ENCODE measurements around the gene MYL9.
"Not testable (repeated sequence)": the region's sequence is repeated elsewhere in the genome, so short reads cannot be mapped to it uniquely, and the experiment has no call there.

The MYL9 gene

DNA sequence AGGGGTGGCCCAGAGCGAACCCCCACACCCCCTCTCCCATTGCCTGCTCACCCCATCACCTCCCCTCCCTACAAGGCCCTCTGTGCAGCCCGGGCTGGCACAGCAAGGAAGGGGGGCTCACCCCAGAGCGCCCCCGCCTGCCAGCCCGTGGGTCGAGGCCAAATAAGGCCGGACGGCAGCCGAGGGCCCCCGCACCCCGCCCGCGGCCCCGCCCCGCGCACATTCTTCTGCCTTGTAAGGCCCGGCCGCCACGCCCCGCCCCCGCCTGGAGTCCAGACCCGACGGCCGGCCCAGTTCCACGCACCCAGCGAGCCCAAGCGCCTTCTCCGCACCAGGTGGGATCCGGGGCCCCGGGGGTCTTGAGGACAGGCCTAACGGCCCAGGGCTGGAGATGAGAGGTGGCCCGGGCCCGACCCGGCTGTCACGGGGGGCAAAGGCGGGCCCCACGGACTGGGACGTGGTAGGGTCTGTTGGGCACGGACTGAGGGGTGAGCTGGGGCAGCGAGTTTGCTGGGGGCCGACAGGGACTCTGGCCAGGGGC is at the start of gene MYL9:
Gene MYL9, plus strand, starts transcription at position 293 of the 541 bp plus-strand sequence. CDS start 3,366 bp downstream, outside the sequence.
- DNase-seq (ENCODE audit: low spot score): no peak

DNA sequence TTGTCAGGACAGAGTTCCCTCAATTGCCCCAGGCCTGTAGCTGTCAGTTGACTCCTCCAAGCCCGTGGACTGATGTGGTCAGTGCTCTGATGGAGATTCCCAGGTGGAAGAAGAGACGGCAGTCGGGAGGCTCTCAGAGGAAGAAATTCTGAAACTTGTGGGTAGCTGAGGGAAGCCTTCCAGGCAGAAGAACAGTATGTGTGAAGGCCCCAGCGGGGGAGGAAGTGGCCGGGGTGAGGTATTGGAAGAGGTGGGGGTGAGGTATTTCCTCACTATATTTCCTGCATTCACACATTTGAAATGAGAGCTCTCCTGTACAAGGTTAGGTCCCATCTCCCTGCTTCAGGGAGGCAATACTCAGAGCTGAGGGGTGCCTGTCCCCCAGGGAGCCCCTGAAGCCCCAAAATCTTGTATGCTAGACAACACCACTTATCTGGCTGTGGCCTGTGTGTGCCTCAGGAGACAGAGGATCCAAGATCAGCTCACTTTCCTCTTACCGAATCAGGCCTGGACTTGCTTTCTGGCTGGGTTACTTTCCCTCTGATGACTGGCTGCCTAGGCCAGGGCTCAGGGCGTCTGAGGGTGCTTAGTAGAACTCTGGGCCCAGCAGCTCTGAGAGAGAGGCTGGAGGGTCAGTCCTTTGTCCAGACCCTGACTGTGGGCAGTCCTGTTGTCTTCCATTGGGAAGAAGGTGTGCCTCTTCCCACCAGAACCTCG is 49.3 kb upstream of the MYL9 start:
- DNase-seq (ENCODE audit: low spot score): no peak

DNA sequence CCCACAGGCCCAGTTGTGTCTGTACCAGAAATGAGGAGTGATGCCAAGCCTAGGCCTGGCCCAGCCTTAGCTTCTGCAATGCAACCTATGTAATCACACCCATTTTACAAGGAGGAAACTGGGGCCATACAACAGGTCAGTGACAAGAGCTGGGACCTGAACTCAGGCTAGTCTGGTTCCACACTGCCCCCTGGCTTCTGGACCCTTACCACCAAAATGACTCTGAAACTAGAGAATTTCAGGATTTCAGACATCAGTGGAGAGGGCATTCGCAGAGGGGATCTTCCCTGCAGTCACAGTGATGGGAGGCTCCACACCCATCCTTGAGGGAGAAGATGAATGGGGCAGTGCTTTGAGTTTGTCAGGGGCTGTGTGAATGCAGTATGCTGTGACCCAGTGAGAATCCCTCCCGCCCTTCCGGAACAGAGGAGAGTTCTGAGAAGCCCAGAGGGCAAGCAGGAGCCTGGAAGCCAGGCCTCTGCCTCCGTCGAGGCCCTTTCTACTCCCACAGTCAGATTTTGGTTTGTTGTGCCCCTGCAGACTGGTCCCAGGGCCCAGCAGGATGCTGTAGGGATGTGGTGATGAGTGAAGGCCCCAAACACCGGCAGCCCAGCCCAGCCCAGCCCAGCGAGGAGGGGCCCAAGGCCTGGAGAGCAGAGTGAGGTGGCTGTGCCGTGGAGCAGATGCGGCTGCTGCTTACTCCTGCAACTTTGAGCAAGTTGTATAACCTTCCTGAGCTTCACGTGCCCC is 48.1 kb upstream of the MYL9 start:
- no peak for DNase-seq (ENCODE audit: low spot score)

DNA sequence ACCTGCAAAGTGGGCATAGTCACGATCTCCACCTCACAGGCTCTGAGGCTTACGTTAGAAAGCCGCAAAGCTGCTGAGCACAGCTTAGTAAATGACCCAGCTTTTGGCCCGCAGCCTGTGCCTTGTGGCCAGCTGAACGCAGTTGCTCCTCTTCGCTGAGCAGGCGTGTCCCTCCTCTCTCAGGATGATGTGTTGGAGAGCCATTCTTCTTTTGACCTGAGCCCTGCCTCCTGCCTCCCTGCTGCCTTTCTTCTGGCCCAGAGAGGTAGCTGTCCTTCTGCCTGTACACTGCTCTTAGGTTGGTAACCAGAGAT is 47.6 kb upstream of the MYL9 start:
- DNase-seq (ENCODE audit: low spot score): peak; percentile 33

DNA sequence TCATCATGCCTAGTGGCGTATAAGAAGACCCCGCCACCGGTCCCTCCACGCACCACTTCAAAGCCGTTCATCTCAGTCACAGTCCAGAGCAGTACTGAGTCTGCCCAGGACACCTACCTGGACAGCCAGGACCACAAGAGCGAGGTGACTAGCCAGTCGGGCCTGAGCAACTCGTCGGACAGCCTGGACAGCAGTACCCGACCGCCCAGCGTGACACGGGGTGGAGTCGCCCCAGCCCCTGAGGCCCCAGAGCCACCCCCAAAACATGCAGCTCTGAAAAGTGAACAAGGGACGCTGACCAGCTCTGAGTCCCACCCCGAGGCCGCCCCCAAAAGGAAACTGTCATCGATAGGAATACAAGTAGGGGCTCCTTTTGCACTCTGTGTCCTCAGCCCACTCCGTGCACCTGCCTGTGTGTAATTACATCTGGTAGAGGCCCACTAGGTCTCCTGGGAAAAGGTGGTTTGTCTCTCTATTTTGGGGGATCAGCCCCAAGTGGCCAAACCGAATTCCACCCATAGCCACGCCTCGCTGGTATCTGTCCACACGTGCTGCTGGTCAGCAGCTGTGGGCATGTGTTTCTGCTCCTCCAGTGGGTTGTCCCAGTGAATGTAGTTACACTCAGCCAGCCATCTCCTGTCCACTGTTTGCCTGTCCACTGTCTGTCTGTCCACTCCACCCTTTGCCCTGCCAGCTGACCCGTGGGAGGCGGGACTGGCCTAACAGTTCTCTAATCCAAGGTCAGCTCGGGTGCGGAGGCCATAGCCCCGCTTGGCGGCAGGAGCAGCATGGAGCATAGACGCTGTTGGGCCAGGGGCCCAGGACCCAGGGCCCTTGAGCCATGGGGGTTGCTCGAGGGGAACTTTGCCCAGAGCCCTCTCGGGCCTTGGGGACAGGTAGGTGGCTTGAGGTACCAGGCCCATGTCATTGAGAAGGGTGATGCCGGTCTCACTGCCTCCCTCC is 44.3 kb upstream of the MYL9 start:
- no peak for DNase-seq (ENCODE audit: low spot score)

DNA sequence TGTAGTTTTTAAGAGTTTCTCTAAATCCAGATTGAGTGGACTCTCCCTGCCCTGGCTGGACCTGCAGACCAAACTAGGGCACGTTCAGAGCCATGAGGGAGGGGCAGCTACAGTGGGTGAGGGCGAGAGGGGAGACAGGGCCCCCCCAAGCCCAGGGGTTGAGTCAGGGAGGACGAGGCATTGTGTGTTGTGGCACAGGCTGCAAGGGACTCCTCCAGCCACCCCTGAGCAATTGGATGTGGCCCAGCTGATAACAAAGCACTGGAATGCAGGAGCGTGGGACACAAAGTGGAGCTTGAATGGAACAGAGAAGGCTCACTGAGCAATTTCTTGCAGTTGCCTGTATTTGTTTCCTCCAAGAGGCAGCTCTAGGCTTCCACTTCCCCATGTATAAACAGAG is 43.5 kb upstream of the MYL9 start:
- DNase-seq (ENCODE audit: low spot score): no peak

DNA sequence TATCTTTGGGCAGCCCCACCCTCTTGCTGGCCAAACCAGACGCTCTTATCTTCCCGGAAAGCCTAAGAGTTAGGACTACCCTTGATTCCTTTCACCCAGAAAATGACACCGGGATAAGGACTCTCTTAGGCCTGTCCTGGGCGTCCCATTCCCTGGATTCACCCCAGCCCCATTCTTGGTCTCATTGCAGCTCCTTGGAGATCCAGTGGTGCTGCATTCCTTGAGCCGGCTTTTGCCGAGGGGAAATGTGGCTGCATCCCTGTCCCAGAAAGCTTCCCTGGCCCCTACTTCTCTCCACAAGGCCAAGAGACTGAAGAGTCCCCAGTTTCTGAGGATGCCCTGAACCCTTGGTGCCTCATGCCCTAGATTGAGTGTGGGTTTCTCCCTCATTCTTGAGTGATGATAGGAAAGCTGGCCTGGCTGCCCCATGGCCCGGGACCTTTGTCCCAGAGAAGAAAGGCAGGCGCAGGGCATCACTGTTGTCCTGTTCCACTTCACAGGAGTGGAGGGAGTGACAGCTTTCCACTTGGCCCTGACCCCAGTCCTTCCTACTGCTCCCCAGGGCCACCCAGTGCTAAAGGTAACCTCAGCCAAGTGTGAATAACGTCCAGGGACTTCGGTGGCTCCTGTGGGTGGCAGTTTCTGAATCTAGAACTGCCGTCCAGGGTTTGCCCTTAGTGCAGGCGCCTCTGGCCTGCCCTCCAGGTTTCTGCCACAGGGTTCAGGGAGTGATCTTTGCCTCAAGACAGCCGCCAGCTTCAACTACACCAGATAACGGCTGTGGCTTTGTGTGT is 42.7 kb upstream of the MYL9 start:
- no peak for DNase-seq (ENCODE audit: low spot score)

DNA sequence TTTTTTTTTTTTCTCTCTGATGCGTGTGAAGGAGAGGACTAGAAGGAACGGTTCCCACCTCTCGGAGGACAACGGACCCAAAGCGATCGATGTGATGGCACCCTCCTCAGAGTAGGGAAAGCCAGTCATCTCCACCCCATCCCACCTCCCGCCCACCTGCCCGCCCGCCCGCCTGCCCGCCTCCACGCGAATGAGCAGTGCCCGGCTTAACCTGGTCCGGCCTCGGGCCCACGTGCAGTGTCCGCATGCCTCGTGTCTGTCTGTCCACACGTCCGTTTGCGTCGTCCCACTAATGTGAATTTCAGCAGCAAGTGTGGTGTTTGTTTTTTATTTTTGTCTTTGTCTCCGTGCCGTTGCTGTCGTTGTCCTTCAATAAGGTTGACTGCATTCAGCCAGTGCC is 42.1 kb upstream of the MYL9 start:
- no peak for DNase-seq (ENCODE audit: low spot score)

DNA sequence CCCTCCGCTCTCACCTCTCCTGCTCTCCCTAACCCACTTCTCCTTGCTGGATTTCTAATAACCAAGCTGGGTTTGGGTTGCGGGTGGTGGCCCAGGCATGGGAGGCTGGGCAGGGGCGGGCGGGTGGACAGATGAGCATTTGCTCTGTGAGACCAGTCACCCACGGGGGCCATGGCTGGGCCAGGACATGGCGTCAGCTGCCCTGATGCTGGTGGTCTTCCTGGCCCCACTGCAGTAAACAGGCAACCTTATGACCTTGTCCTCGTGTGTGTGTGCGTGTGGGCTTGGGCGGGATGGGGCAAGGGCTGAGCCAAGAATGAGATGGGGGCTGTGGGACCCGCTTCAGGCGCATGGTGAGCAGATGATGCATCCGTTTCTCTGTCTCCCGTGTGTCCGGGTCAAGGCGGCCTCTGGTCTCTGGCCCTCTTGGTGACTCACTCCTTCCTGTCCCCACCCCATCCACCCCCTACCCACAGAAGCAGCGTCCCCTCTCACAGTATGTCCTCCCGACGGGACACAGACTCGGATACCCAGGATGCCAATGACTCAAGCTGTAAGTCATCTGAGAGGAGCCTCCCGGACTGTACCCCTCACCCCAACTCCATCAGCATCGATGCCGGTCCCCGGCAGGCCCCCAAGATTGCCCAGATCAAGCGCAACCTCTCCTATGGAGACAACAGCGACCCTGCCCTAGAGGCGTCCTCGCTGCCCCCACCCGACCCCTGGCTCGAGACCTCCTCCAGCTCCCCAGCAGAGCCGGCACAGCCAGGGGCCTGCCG is 41.4 kb upstream of the MYL9 start:
- no peak for DNase-seq (ENCODE audit: low spot score)

DNA sequence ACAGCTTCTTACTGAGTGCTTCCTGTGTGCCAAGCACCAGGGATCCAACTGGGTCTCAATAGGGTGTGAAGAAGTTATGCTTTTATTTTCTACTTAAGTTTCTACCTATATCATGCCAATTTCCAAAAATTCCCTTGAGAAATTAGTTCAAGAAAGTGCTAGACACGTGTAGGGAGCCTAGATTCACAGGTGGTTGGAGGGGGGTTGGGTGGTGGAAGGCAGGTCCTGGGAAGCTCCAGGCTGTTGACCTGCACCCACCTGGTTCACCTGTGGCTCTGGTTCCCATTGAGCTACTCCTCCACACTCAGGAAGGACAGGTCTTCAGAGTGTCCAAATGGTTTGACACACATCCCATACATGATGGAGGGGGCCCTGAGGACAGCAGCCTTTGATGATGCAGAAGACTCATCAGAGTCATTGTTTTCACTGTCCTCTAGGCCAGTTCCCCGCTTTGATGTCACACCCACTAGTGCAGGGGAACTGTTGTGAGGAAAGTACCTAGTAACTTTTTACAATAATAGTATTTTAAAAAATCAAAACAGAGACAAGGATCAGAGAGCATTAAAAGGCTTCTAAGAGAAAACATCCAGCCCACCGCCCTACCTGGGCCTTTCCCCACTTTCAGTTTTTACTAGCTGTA is 39.8 kb upstream of the MYL9 start:
- DNase-seq (ENCODE audit: low spot score): no peak

DNA sequence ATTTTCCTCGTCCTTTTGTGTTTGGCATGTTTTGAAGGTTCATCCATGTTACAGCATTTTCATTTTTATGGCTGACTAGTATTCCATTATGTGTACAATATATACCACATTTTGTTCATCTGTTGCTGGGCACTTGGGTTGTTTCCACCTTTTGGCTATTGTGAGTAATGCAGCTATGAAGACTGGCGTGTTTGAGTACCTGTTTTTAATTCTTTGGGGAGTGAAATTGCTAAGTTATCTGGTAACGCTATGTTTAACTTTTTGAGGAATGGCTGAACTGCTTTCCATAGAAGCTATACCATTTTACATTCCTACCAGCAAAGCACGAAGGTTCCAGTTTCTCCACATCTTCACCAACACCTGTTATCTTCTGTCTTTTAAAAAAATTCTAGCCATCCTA is 37.0 kb upstream of the MYL9 start:
- DNase-seq (ENCODE audit: low spot score): no peak

DNA sequence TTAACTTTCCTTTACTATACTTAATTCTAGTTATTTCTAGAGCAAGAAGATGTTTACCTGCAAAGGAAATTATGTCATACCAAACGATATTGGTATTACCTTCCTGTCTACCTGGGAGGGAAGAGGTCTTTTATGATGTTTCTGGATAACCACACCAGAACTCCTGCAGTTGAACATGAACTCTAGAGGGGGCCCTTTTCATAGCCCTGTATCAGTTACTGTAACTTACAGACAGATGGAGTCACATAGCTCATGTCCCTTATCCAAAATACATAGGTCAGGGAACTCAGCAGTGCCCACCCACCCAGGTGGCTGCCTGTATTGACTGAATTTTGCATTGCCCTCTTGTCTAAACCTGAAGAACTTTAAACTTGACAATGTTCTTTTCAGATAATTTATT is 35.1 kb upstream of the MYL9 start:
- DNase-seq (ENCODE audit: low spot score): no peak

DNA sequence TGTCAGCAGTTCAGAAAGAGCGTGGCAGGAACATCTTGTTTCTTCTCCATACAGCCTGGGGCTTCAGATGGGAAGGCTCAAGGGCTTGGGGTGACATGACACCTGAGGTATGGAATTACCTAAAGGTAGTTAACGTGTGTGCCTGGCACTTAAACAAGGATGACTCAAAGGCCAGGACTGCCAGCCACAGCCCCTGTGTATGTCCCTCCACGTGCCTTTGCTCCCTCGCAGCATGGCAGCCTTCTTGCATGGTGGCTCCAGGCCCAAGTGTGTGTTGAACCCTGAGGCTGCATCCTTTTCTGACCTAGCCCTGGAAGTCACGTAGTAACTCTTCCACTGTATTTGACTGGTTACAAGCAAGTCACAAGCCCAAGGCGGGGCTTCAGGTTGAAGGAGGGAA is 33.6 kb upstream of the MYL9 start:
- DNase-seq (ENCODE audit: low spot score): no peak

DNA sequence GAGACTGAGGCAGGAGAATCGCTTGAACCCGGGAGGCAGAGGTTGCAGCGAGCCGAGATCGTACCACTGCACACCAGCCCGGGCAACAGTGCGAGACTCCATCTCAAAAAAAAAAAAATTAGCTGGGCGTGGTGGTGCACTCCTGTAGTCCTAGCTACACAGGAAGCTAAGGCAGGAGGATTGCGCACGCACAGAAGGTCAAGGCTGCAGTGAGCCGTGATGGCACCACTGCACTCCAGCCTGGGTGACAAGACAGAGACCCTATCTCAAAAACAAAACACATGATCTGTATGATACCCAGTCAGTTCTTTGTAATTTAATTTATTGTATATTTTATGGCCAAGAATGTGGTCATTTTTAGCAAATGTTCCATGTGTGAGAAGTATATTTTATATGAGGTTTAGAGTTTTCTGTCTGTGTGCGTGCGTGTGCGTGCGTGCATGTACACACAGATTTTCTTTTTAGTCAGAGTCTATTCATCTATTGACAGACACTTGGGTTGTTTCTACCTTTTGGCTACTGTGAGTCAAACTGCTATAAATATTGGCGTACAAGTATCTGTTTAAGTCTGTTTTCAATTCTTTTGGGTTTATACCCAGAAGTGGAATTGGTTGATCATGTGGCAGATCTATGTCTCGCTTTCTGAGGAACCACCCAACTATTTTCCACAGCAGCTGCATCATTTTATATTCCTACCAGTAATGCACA is 22.2 kb upstream of the MYL9 start:
- no peak for DNase-seq (ENCODE audit: low spot score)

DNA sequence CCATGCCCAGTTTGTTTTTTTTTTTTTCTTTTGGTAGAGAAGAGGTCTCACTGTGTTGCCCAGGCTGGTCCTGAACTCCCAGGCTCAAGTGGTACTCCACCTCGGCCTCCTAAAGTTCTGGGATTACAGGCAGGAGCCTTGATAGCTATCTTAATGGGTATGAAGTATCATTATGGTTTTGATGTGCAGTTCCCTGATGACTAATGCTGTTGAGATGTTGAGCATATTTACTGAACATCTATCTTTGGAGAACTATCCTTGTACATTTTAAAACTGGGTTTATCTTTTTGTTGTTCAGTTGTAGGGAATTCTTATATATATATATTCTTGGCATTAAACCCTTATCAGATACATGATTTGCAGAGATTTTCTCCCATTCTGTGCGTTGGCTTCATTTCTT is 21.4 kb upstream of the MYL9 start:
- no peak for DNase-seq (ENCODE audit: low spot score)

DNA sequence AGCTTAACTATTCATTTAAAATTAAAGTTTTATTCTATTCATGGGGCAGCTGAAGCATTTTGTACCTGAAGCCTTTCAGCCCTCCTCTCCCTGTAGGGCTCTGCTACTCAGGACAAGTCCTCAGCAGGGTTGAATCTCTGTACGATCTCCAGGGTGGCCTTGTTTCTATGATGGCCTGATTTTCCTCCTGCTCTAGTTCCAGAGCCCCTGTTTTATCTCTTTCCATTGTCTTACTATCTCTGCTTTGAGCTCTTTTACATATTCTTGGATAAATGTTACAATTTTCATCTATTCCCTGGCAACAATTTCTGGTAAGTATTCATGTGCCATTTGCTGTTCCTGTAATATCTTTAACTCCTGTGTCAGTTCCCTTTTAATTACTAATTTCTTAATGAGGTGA is 19.8 kb upstream of the MYL9 start:
- DNase-seq (ENCODE audit: low spot score): no peak

DNA sequence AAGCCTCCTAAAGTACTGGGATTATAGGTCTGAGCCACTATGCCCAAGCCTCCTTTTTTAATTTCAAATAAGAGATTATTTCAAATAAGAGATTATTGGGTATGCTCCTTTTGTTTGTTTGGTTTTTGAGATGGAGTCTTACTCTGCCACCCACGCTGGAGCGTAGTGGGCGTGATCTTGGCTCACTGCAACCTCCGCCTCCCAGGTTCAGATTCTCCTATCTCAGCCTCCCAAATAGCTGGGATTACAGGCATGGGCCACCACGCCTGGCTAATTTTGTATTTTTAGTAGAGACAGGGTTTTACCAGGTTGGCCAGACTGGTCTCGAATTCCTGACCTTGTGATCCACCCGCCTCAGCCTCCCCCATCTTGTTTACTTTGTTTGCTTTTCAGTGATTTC is 18.9 kb upstream of the MYL9 start:
- not testable (repeated sequence) for DNase-seq (ENCODE audit: low spot score)

DNA sequence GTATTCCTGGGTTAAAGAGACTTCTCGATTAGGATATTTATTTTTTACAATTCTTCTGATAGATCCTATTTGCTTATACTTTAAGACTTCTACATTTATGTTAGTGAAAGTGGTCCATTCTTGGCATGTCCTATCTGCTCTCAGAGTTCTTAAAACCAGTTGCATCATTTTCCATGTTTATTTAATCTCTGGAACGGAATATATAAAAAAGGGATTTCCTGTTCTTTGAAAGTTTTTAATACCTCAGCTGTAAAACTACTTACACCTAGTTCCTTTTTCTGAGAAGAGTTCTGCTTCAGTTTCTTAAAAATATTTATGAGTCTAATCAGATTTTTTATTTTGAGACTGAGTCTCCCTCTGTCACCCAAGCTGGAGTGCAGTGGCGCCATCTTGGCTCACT is 18.0 kb upstream of the MYL9 start:
- no peak for DNase-seq (ENCODE audit: low spot score)

DNA sequence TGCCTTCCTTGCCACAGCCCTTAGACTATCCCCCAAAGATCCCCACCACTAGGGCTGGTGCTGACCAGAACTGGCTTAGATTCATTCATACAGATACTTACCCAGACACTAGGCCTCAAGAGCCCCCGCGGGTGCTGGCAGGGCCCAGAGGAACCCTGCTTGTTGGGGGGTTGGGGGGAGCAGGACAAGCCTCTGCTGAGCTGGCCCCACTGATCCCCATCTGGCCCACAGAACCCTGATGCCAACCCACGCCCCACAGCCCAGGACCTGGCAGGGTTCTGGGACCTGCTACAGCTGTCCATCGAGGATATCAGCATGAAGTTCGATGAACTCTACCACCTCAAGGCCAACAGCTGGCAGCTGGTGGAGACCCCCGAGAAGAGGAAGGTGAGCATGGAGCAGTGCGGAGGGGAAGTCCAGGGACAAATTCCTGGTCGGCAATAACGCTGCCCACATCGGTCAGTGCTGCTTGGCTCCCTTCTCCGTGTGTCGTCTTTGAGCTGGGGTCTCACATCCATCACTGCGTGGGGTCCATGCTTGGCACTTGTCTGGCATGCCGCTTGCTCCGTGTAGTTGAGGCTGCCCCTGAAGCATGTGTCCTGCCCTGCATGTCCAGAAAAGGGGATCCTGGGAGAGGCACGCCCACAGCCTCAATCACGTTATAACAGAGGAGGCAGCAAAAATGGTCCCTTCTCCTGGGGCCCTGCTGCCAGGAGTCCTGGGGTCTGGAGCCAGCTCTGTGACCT is 15.5 kb upstream of the MYL9 start:
- DNase-seq (ENCODE audit: low spot score): no peak

Measured in globus pallidus (tissue), 1 donor.